Osteoblast (primary cell): ENCODE measurements around the gene MYH3. TPM values are rescaled to one million over a fixed set of nuclear protein-coding genes. Genes with fewer than 3 reads are reported as not detected.

Experiments used
- DNase-seq: peaks from one replicate; pipeline ENCODE4 v3.0.0; 2011; ENCODE audit warnings: low spot score, mixed read lengths; ENCODE audit not compliant: insufficient read length; ENCODE audit errors: missing footprints
- H2AFZ ChIP-seq: 2 replicates; pipeline ENCODE4 v1.6.0; 2011; ENCODE audit warnings: mild to moderate bottlenecking, low read length
- H3K27ac ChIP-seq: 2 replicates; pipeline ENCODE4 v1.5.1; 2011; ENCODE audit warnings: mild to moderate bottlenecking, low read depth, low read length, moderate library complexity
- H3K27me3 ChIP-seq: 2 replicates; pipeline ENCODE4 v1.6.0; 2012; ENCODE audit warnings: mild to moderate bottlenecking, control low read depth, inconsistent platforms, low read length, moderate library complexity; ENCODE audit not compliant: insufficient read depth
- H3K36me3 ChIP-seq: 2 replicates; pipeline ENCODE4 v1.5.1; 2011; ENCODE audit warnings: mild to moderate bottlenecking, low read length, control low read depth, moderate library complexity; ENCODE audit not compliant: insufficient read depth
- H3K4me1 ChIP-seq: 2 replicates; pipeline ENCODE4 v1.5.1; 2011; ENCODE audit warnings: mild to moderate bottlenecking, low read length, control low read depth, moderate library complexity; ENCODE audit not compliant: insufficient read depth
- H3K4me2 ChIP-seq: 2 replicates; pipeline ENCODE4 v1.6.0; 2011; ENCODE audit warnings: mild to moderate bottlenecking, low read length; ENCODE audit not compliant: insufficient read depth
- H3K4me3 ChIP-seq: fragments of 200-600 bp; sonication (generic); 3 replicates; pipeline ENCODE4 v1.5.1; 2012; ENCODE audit warnings: mild to moderate bottlenecking, low read length, inconsistent platforms; ENCODE audit not compliant: insufficient read depth
- H3K79me2 ChIP-seq: 2 replicates; pipeline ENCODE4 v1.6.0; 2012; ENCODE audit warnings: mild to moderate bottlenecking, low read length, control low read depth, inconsistent platforms; ENCODE audit not compliant: insufficient read depth
- H3K9me3 ChIP-seq: 2 replicates; pipeline ENCODE4 v1.5.1; 2011; ENCODE audit warnings: low read depth, low read length, control low read depth
- H4K20me1 ChIP-seq: 2 replicates; pipeline ENCODE4 v1.6.0; 2012; ENCODE audit warnings: mild to moderate bottlenecking, low read length, control low read depth; ENCODE audit not compliant: insufficient read depth
- total RNA-seq: library from RNA; depleted of rRNA; stranded (reverse); fragments of >200 nt; gene quantifications from 2 replicates; pipeline ENCODE4 v1.2.3, GENCODE V29; 2012
- TF ChIP-seq, protein P1 (sequence below): IDR thresholded peaks from 2 replicates; pipeline ENCODE4 v1.5.1; 2011; ENCODE audit warnings: mild to moderate bottlenecking, low read depth, low read length, moderate library complexity; ENCODE audit errors: extremely low read depth

MYH3 gene
- total RNA-seq, 1 donor: 1.8 TPM

DNA sequence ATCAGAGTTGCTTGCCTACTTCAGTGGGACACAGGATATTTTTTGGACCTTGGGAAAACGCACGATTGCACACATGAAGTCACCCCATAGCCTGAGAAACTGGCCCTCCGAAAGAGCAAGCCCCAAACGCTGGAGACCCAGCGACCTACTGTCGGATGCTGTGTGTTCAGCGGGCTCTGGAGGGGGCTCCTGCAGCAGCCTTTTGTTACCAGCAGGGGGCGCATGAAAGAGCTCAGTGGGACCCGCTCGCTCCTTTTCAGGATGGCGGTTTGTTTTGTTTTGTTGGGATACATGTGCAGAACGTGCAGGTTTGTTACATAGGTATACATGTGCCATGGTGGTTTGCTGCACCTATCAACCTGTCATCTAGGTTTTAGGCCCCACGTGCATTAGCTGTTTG lies 28.4 kb downstream of the MYH3 start:
- DNase-seq: no peak
- peaks cover 4% of the 10 kb centered on the region for H3K27me3 ChIP-seq
- H3K4me3 ChIP-seq: no peak overlapping the region
- no peaks in the 10 kb centered on the region for H3K36me3 ChIP-seq
- H2AFZ ChIP-seq: no peak overlapping the region
- no peaks in the 10 kb centered on the region for H3K9me3 ChIP-seq
- H3K79me2 ChIP-seq: no peaks in the 10 kb centered on the region
- no peak overlapping the region for H3K27ac ChIP-seq
- H4K20me1 ChIP-seq: no peaks in the 10 kb centered on the region
- no peaks in the 10 kb centered on the region for H3K4me1 ChIP-seq
- TF ChIP-seq, protein P1, sequence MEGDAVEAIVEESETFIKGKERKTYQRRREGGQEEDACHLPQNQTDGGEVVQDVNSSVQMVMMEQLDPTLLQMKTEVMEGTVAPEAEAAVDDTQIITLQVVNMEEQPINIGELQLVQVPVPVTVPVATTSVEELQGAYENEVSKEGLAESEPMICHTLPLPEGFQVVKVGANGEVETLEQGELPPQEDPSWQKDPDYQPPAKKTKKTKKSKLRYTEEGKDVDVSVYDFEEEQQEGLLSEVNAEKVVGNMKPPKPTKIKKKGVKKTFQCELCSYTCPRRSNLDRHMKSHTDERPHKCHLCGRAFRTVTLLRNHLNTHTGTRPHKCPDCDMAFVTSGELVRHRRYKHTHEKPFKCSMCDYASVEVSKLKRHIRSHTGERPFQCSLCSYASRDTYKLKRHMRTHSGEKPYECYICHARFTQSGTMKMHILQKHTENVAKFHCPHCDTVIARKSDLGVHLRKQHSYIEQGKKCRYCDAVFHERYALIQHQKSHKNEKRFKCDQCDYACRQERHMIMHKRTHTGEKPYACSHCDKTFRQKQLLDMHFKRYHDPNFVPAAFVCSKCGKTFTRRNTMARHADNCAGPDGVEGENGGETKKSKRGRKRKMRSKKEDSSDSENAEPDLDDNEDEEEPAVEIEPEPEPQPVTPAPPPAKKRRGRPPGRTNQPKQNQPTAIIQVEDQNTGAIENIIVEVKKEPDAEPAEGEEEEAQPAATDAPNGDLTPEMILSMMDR: peak; percentile 32
- H3K4me2 ChIP-seq: no peak overlapping the region

DNA sequence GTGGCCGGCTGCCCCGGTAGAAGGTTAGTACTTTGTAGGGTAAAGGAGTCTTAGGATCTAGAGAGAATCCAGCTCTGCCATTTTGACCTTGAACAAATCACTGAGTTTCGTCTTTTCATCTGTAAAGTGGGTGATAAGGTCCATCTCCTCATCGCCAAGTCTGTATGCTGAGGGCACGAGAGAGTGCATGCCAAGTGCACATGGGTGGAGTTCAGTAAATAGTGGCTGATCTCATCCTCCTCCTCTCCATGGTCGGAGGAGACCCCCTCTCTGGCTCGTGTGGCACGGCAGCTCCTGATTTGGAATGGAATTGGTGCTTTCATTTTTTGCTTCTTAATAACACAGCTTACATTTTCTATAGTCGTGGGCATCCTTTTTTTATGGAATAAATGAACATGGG lies 30.7 kb downstream of the MYH3 start:
- no peak overlapping the region for H3K4me3 ChIP-seq
- H3K9me3 ChIP-seq: no peaks in the 10 kb centered on the region
- H2AFZ ChIP-seq: no peak overlapping the region
- TF ChIP-seq, protein P1: no peak
- no peaks in the 10 kb centered on the region for H3K4me1 ChIP-seq
- H3K27ac ChIP-seq: no peak overlapping the region
- peaks cover 4% of the 10 kb centered on the region for H3K27me3 ChIP-seq
- no peak overlapping the region for H3K4me2 ChIP-seq
- H3K36me3 ChIP-seq: no peaks in the 10 kb centered on the region
- H4K20me1 ChIP-seq: no peaks in the 10 kb centered on the region
- no peak for DNase-seq
- no peaks in the 10 kb centered on the region for H3K79me2 ChIP-seq

DNA sequence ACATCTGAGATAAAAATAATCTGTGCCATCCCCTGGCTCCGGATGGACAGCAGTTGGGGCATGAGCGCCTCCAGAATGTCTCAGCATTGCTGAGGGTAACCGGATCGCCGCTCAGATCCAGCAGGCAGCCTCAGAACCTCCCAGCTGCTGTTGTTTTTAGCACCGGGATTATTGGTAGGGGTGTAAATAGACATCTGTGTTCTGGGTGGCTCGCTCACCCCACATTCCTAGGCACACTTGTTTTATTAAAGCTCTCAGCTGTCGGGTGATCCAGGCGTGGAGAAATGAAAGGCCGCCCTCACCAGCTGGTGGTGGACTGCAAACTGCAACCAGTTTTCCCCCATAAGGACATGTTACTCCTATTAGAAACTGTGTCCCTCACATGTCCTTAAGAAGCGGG lies 32.1 kb downstream of the MYH3 start:
- no peaks in the 10 kb centered on the region for H3K79me2 ChIP-seq
- no peak for DNase-seq
- TF ChIP-seq, protein P1: no peak
- H3K36me3 ChIP-seq: no peaks in the 10 kb centered on the region
- no peaks in the 10 kb centered on the region for H3K4me1 ChIP-seq
- peaks cover 4% of the 10 kb centered on the region for H3K27me3 ChIP-seq
- no peak overlapping the region for H3K4me3 ChIP-seq
- no peak overlapping the region for H3K4me2 ChIP-seq
- no peaks in the 10 kb centered on the region for H3K9me3 ChIP-seq
- no peaks in the 10 kb centered on the region for H4K20me1 ChIP-seq
- no peak overlapping the region for H2AFZ ChIP-seq
- no peak overlapping the region for H3K27ac ChIP-seq

DNA sequence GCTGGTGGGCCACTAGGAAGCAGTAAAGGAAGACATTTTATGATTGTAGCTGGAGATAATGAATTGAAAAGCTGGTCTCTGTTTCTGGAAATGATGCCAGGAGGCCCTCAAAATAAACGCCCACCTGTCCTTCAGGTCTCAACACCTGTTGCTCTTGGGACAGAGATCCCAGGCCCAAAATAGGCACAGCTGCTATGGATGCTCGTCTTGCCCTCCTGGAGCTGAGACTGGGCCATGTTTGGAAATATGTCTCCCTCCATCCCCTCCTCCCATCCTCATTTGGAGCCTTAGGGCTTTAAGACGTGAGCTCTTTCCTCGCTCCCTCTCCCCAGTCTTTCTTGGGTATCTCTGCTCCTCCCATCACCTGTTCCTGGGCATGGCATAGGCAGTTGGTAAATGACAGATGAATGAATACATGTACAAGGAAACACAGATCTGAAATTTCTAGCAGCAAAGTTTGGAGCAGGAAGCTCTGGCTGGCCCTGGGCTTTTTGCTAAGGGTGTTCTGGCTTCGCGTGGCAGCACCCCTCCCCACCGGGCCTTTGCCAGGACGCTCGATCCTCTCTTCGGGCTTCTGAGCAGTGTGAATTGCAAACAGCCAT lies 33.3 kb downstream of the MYH3 start:
- H3K9me3 ChIP-seq: no peaks in the 10 kb centered on the region
- H2AFZ ChIP-seq: no peak overlapping the region
- H4K20me1 ChIP-seq: no peaks in the 10 kb centered on the region
- no peak overlapping the region for H3K27ac ChIP-seq
- no peak overlapping the region for H3K4me2 ChIP-seq
- H3K36me3 ChIP-seq: no peaks in the 10 kb centered on the region
- TF ChIP-seq, protein P1: no peak
- H3K27me3 ChIP-seq: peaks cover 4% of the 10 kb centered on the region
- DNase-seq: no peak
- no peak overlapping the region for H3K4me3 ChIP-seq
- H3K4me1 ChIP-seq: no peaks in the 10 kb centered on the region
- H3K79me2 ChIP-seq: no peaks in the 10 kb centered on the region
